ENCODE data around the gene BORCS6.

Gene BORCS6

GRCh38 chr17:8141741-8142140 is 48.2 kb downstream of the BORCS6 start:
- no peak for DNase-seq

DNA sequence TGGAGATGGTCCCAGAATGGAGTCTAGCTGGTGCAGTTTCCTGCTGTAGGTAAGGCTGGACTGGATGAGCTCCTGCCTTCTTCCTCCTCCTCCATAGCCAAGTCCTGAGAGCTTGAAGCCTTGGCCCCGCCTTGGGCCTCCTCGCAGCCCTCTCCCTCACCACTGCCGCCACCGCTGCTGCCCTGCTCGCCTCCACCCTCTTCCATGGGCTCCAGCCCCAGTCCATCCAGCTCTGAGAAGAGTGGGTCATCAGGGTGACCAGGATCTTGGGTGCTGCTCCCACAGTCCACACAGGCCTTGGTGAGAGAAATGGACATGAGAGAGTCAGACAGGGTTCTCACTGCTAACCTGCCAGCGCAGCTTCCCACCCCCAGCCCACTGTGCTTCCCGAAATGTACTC is 48.9 kb downstream of the BORCS6 start:
- no peak for DNase-seq

GRCh38 chr17:8140065-8141029 is 49.6 kb downstream of the BORCS6 start:
- DNase-seq = no peak

DNA sequence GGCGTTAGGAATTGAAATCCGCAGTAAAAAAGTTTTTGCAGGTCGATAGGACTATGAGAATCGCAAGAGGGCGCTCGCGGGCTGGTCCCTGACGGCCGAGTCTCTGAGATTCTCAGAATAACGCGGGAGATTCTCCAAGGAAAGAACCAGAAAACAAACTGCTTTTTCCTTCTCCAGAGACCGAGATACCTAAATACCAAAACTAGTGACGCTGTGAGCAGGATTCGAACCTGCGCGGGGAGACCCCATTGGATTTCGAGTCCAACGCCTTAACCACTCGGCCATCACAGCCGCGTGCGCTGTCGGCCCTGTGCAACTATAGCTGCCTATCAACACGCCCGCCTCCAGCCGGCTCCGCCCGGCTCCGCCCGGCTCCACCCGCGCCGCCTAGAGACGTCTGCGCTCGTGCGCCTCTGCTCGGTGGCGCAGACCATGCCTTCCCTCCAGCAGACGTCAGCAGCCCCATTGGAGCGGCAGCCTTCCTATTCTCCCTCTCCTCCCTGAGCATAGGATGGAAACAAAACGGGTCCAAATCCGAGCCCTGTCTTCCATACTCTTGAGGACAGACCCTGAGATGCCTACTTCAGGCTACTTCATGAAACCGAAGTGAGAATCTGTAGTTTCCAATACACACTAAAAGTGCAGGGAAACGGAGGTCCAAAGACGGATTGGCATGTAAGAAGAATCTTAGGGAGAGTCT is 51.2 kb downstream of the BORCS6 start:
- DNase-seq = peak; percentile 100

DNA sequence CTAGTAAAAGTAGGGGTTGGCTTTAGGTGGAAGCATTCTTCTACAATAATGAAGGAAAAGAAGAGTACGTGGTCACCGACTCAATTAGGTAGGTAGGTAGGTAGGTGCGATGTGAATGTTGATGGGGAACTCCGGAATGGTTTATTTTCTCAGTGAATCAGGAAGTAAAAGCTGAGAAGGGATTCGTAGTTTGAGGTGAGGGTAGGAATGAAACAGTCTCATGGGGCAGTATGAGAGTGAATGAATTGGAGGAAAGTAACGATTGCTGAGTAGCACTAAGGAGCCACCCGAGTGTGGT is 51.7 kb downstream of the BORCS6 start:
- no peak for DNase-seq

Measured in NCI-H82 (cell line).